Spleen (tissue), 11 donors: ENCODE results near the gene TECTA. TPM values are rescaled to one million over a fixed set of nuclear protein-coding genes. Genes with fewer than 3 reads are reported as not detected.

Experiments
- DNase-seq: peaks from one replicate; pipeline ENCODE4 v3.0.0-alpha.2; 2020
- H3K27ac ChIP-seq, 8 donors: fragments of 200-600 bp; sonication (generic) in 7 of 8; 1 replicate in 4 of 8; 2 replicates in 4 of 8; pipeline versions ENCODE4 v1.5.0 to v1.8.0; 2016 to 2021; ENCODE audit warnings: inconsistent platforms in 4 of 8, mild to moderate bottlenecking in 4 of 8, moderate library complexity in 1 of 8
- H3K27me3 ChIP-seq, 7 donors: fragments of 200-600 bp; sonication (generic) in 6 of 7; replicated peaks in 1 of 7; 1 replicate in 4 of 7; 2 replicates in 3 of 7; pipeline versions ENCODE4 v1.5.0 to v1.8.0; 2016 to 2021; ENCODE audit warnings: inconsistent platforms in 3 of 7, mild to moderate bottlenecking in 1 of 7
- H3K36me3 ChIP-seq, 6 donors: fragments of 200-600 bp; sonication (generic) in 5 of 6; 1 replicate in 4 of 6; 2 replicates in 2 of 6; pipeline versions ENCODE4 v1.5.0 to v1.8.0; 2016 to 2021; ENCODE audit warnings: inconsistent platforms in 2 of 6
- H3K4me1 ChIP-seq, 6 donors: fragments of 200-600 bp; sonication (generic) in 5 of 6; 1 replicate in 3 of 6; 2 replicates in 3 of 6; pipeline versions ENCODE4 v1.5.0 to v1.8.0; 2016 to 2021; ENCODE audit warnings: inconsistent platforms in 3 of 6
- H3K4me3 ChIP-seq, 8 donors: fragments of 200-600 bp; sonication (generic) in 7 of 8; 1 replicate in 4 of 8; 2 replicates in 4 of 8; pipeline versions ENCODE4 v1.5.0 to v1.8.0; 2016 to 2021; ENCODE audit warnings: inconsistent platforms in 4 of 8, mild to moderate bottlenecking in 4 of 8, moderate library complexity in 2 of 8
- H3K9me3 ChIP-seq, 8 donors: fragments of 200-600 bp; sonication (generic) in 7 of 8; 1 replicate in 4 of 8; 2 replicates in 4 of 8; pipeline versions ENCODE4 v1.5.0 to v1.8.0; 2016 to 2021; ENCODE audit warnings: inconsistent platforms in 4 of 8
- CTCF ChIP-seq, 11 experiments: fragments of 200-600 bp in 7 of 11; fragments of 450-650 bp in 4 of 11; sonication (generic) in 4 of 11; IDR thresholded peaks in 8 of 11; conservative IDR thresholded peaks in 3 of 11; 1 replicate in 7 of 11; 2 replicates in 4 of 11; pipeline versions ENCODE4 v1.4.0 to v1.8.0; 2016 to 2021; ENCODE audit warnings: antibody characterized with exemption in 11 of 11, inconsistent platforms in 4 of 11, mild to moderate bottlenecking in 1 of 11
- POLR2A ChIP-seq, 3 donors: fragments of 450-650 bp; IDR thresholded peaks; one replicate each; pipeline ENCODE4 v1.5.1; 2017; ENCODE audit warnings: antibody characterized with exemption in 3 of 3, mild to moderate bottlenecking in 1 of 3
- POLR2AphosphoS5 ChIP-seq, 3 donors: sonication (generic); formaldehyde crosslinking; IDR thresholded peaks; one replicate each; pipeline ENCODE4 v1.5.1; 2017; ENCODE audit warnings: antibody characterized with exemption in 3 of 3
- WGBS, 5 donors: extraction: QIAGEN DNeasy Blood & Tissue Kit in 3 of 5; methylation state at CpG; one replicate each; pipeline versions ENCODE4 v1.1.5 to v1.1.7; 2013 to 2018; 5-methylcytosine and 5-hydroxymethylcytosine counted together
- intact Hi-C: fragments of 100-400 bp; cut with DNase I; formaldehyde crosslinking; loops from one replicate; pipeline ENCODE4 v1.15.0; 2023; ENCODE audit warnings: low total_unique reads
- polyA plus RNA-seq, 3 donors: library from polyadenylated mRNA; stranded (reverse); fragments of 200-250 nt; gene quantifications; one replicate each; pipeline ENCODE4 v1.2.1, GENCODE V29; 2013
- total RNA-seq, 7 donors: library from RNA; depleted of rRNA in 3 of 7; stranded (reverse); fragments of >200 nt in 3 of 7; fragmentation: NEBNext Ultra II Directional in 4 of 7; extraction: Animal tissue kit (Norgen Biotek cat#: 25700) in 4 of 7; gene quantifications; one replicate each; pipeline versions ENCODE4 v1.1.0 to v1.2.1, GENCODE V29; 2016 to 2021
- donor health status: healthy with polysubstance abuse.
- donor health status: DM: no; HTN: no; CAD: no; lungs with moderate emphysema.
- donor health status: DM: no; HTN: no; CAD: no.
- donor health status: Bipolar disorder and iron deficiency.
- donor health status: healthy.
- donor health status: DM: no; HTN: no; CAD: no.
- donor health status: DM: yes; HTN: yes; CAD: no.

TECTA gene
- total and polyA plus RNA-seq, 10 donors = 0.15 to 3.3 (median 0.81) TPM

GRCh38 chr11:121067962-121068647 lies 32.9 kb upstream of the TECTA start:
- Histone ChIP-seq H3K9me3 (peaks cover 0 to 5% (median 0%) of the 10 kb centered on the region in 8 donors), H3K4me3 (no peak overlapping the region), H3K4me1 (peaks cover 0 to 5% (median 0%) of the 10 kb centered on the region in 6 donors), H3K27ac (peak overlapping the region in 1 of 8 donors; percentile 15), H3K36me3 (peaks cover 0 to 74% (median 3%) of the 10 kb centered on the region in 6 donors), H3K27me3 (no peaks in the 10 kb centered on the region)
- WGBS, 5 donors = 86 to 94% (median 88%) methylated on average over 6 of the region's 6 CpGs
- TF ChIP-seq POLR2AphosphoS5 (IDR thresholded peaks at IDR 0.05) = no peak
- no peak for TF ChIP-seq CTCF (IDR thresholded peaks at IDR 0.05 in 8 of 11, conservative IDR thresholded peaks at IDR 0.05 in 3 of 11)
- TF ChIP-seq POLR2A (IDR thresholded peaks at IDR 0.05) = no peak
- intact Hi-C loops = no loop called here
- DNase-seq = no peak

GRCh38 chr11:121068787-121069186 lies 32.3 kb upstream of the TECTA start:
- Histone ChIP-seq H3K36me3 (peaks cover 0 to 67% (median 3%) of the 10 kb centered on the region in 6 donors), H3K27me3 (no peaks in the 10 kb centered on the region), H3K27ac (peak overlapping the region in 1 of 8 donors; percentile 15), H3K4me3 (no peak overlapping the region), H3K4me1 (peaks cover 0 to 5% (median 0%) of the 10 kb centered on the region in 6 donors), H3K9me3 (peaks cover 0 to 5% (median 0%) of the 10 kb centered on the region in 8 donors)
- DNase-seq = no peak
- intact Hi-C loops = no loop called here
- 91 to 98% (median 95%) methylated on average over 6 of the region's 6 CpGs for WGBS, 5 donors
- TF ChIP-seq POLR2A (IDR thresholded peaks at IDR 0.05) (no peak), CTCF (IDR thresholded peaks at IDR 0.05 in 8 of 11, conservative IDR thresholded peaks at IDR 0.05 in 3 of 11) (no peak), POLR2AphosphoS5 (IDR thresholded peaks at IDR 0.05) (no peak)

- 40 to 57% (median 51%) methylated on average over 2 of the region's 2 CpGs for WGBS, 5 donors
- Histone ChIP-seq H3K36me3 (peaks cover 0 to 58% (median 5%) of the 10 kb centered on the region in 6 donors), H3K4me3 (no peak overlapping the region), H3K9me3 (peaks cover 0 to 5% (median 0%) of the 10 kb centered on the region in 8 donors), H3K27ac (no peak overlapping the region), H3K27me3 (no peaks in the 10 kb centered on the region), H3K4me1 (peaks cover 0 to 5% (median 0%) of the 10 kb centered on the region in 6 donors)
- TF ChIP-seq POLR2A (IDR thresholded peaks at IDR 0.05) (no peak), POLR2AphosphoS5 (IDR thresholded peaks at IDR 0.05) (no peak), CTCF (IDR thresholded peaks at IDR 0.05 in 8 of 11, conservative IDR thresholded peaks at IDR 0.05 in 3 of 11) (no peak)
- DNase-seq = no peak
- intact Hi-C loops = no loop called here
Observed at GRCh38 chr11:121070951-121071845, 29.8 kb upstream of the TECTA start.
